H1 (cell line): ENCODE data around the gene HRCT1. TPM values are rescaled to one million over a fixed set of nuclear protein-coding genes. Genes with fewer than 3 reads are reported as not detected.

Source experiments
- CTCF ChIA-PET: fragments of 300-600 bp; sonication (Branson Sonifier 250); formaldehyde crosslinking; loops from one replicate; lab custom pipeline; 2021; ENCODE audit not compliant: partially characterized antibody; lab: Charles Lee
- POLR2A ChIA-PET: fragments of 300-600 bp; sonication (Branson Sonifier 250); formaldehyde crosslinking; loops from one replicate; lab custom pipeline; 2021; ENCODE audit warnings: inconsistent platforms; ENCODE audit not compliant: partially characterized antibody; lab: Charles Lee
- DNase-seq, 2 experiments: peaks; one replicate each; pipeline versions ENCODE4 v3.0.0 to v3.0.0-alpha.2; 2010 to 2022; ENCODE audit warnings: low spot score in 2 of 2, low read depth in 1 of 2, mixed read lengths in 1 of 2
- FAIRE-seq: peaks from 2 replicates; lab custom pipeline; 2011; peaks lifted over from hg19 to GRCh38; lab: Jason Lieb, UNC
- H2AFZ ChIP-seq: 2 replicates; pipeline ENCODE4 v1.8.1; 2012; ENCODE audit warnings: low read length, inconsistent platforms
- H2AK5ac ChIP-seq: 2 replicates; pipeline ENCODE4 v1.6.1; 2013; ENCODE audit warnings: low read depth, low read length
- H2BK120ac ChIP-seq: replicated peaks from 2 replicates; pipeline ENCODE3; 2013; ENCODE audit warnings: low read depth, low read length, inconsistent platforms
- H2BK12ac ChIP-seq: 2 replicates; pipeline ENCODE4 v1.6.1; 2013; ENCODE audit warnings: low read depth, low read length
- H2BK15ac ChIP-seq: 2 replicates; pipeline ENCODE4 v1.6.1; 2013; ENCODE audit warnings: low read length
- H2BK20ac ChIP-seq: 2 replicates; pipeline ENCODE4 v1.6.1; 2013; ENCODE audit warnings: low read length
- H2BK5ac ChIP-seq: 2 replicates; pipeline ENCODE4 v1.6.1; 2013; ENCODE audit warnings: low read depth, low read length
- H3K14ac ChIP-seq: 2 replicates; pipeline ENCODE4 v1.6.1; 2013; ENCODE audit warnings: inconsistent platforms; ENCODE audit not compliant: insufficient read length
- H3K18ac ChIP-seq: 2 replicates; pipeline ENCODE4 v1.6.1; 2013; ENCODE audit warnings: low read length; ENCODE audit errors: extremely low read depth
- H3K23ac ChIP-seq: 2 replicates; pipeline ENCODE4 v1.6.1; 2013; ENCODE audit warnings: inconsistent platforms; ENCODE audit not compliant: insufficient read length
- H3K23me2 ChIP-seq: 2 replicates; pipeline ENCODE4 v1.6.1; 2013; ENCODE audit warnings: low read depth, low read length
- H3K27ac ChIP-seq: 2 replicates; pipeline ENCODE4 v1.6.1; 2011; ENCODE audit warnings: low read depth, low read length, inconsistent platforms
- H3K27me3 ChIP-seq, 4 experiments: replicated peaks in 1 of 4; 1 replicate in 1 of 4; 2 replicates in 3 of 4; pipeline versions ENCODE4 v1.6.1 to v1.8.1; 2011 to 2013; ENCODE audit warnings: low read length in 3 of 4, mild to moderate bottlenecking in 3 of 4, inconsistent platforms in 2 of 4, mixed read lengths in 2 of 4, moderate library complexity in 1 of 4; ENCODE audit not compliant: control insufficient read depth in 3 of 4, insufficient read depth in 3 of 4; ENCODE audit errors: extremely low read depth in 1 of 4
- H3K36me3 ChIP-seq, 4 experiments: 2 replicates each; pipeline versions ENCODE4 v1.6.1 to v1.8.1; 2011 to 2013; ENCODE audit warnings: mild to moderate bottlenecking in 4 of 4, low read length in 3 of 4, moderate library complexity in 2 of 4, control low read depth in 1 of 4, inconsistent platforms in 1 of 4; ENCODE audit not compliant: insufficient read depth in 4 of 4, control insufficient read depth in 2 of 4
- H3K4ac ChIP-seq: replicated peaks from 2 replicates; pipeline ENCODE3; 2013; ENCODE audit warnings: low read length, low read depth, mixed read lengths, inconsistent platforms; ENCODE audit not compliant: insufficient read length
- H3K4me1 ChIP-seq, 4 experiments: replicated peaks in 1 of 4; 1 replicate in 1 of 4; 2 replicates in 3 of 4; pipeline versions ENCODE4 v1.6.1 to v1.8.1; 2011 to 2013; ENCODE audit warnings: low read length in 3 of 4, inconsistent platforms in 2 of 4, mixed read lengths in 1 of 4; ENCODE audit not compliant: insufficient read depth in 4 of 4, control insufficient read depth in 3 of 4
- H3K4me2 ChIP-seq, 2 experiments: 2 replicates each; pipeline versions ENCODE4 v1.6.1 to v1.8.1; 2011 to 2013; ENCODE audit warnings: low read depth in 2 of 2, low read length in 2 of 2, control low read depth in 1 of 2, inconsistent platforms in 1 of 2, mild to moderate bottlenecking in 1 of 2; ENCODE audit not compliant: insufficient read depth in 1 of 2
- H3K4me3 ChIP-seq, 4 experiments: fragments of 200-600, 300-600 bp in 1 of 4; sonication (generic), shearing (Covaris generic), sonication (Bioruptor Twin) in 1 of 4; 2 replicates each; pipeline versions ENCODE4 v1.5.1 to v1.8.1; 2011 to 2016; ENCODE audit warnings: low read length in 4 of 4, low read depth in 3 of 4, control low read depth in 2 of 4, inconsistent platforms in 2 of 4, mild to moderate bottlenecking in 2 of 4, mixed read lengths in 1 of 4, moderate library complexity in 1 of 4; ENCODE audit not compliant: insufficient read depth in 2 of 4; ENCODE audit errors: extremely low read depth in 1 of 4
- H3K56ac ChIP-seq: replicated peaks from 2 replicates; pipeline ENCODE3; 2013; ENCODE audit warnings: low read depth, mild to moderate bottlenecking, mixed read lengths, low read length, inconsistent platforms; ENCODE audit not compliant: insufficient read length
- H3K79me1 ChIP-seq: 2 replicates; pipeline ENCODE4 v1.6.1; 2013; ENCODE audit warnings: low read depth, low read length, control low read depth
- H3K79me2 ChIP-seq, 2 experiments: 2 replicates each; pipeline versions ENCODE4 v1.6.1 to v1.8.1; 2012 to 2013; ENCODE audit warnings: low read length in 2 of 2, mild to moderate bottlenecking in 2 of 2, inconsistent platforms in 1 of 2; ENCODE audit not compliant: insufficient read depth in 2 of 2, control insufficient read depth in 1 of 2
- H3K9ac ChIP-seq, 4 experiments: replicated peaks in 1 of 4; 1 replicate in 1 of 4; 2 replicates in 3 of 4; pipeline versions ENCODE4 v1.6.1 to v1.8.1; 2011 to 2013; ENCODE audit warnings: low read depth in 3 of 4, low read length in 3 of 4, control low read depth in 2 of 4, mild to moderate bottlenecking in 2 of 4, moderate library complexity in 2 of 4, inconsistent platforms in 1 of 4; ENCODE audit errors: extremely low read depth in 1 of 4
- H3K9me3 ChIP-seq, 2 experiments: 2 replicates each; pipeline versions ENCODE4 v1.6.1 to v1.8.1; 2012 to 2013; ENCODE audit warnings: mild to moderate bottlenecking in 2 of 2, moderate library complexity in 2 of 2, control low read depth in 1 of 2, inconsistent platforms in 1 of 2, low read depth in 1 of 2, low read length in 1 of 2, mixed read lengths in 1 of 2; ENCODE audit not compliant: insufficient read depth in 2 of 2
- H4K20me1 ChIP-seq, 2 experiments: replicated peaks in 1 of 2; 2 replicates each; pipeline versions ENCODE3 to v1.8.1; 2011 to 2013; ENCODE audit warnings: inconsistent platforms in 2 of 2, low read length in 2 of 2, mild to moderate bottlenecking in 1 of 2; ENCODE audit not compliant: insufficient read depth in 2 of 2, control insufficient read depth in 1 of 2
- H4K5ac ChIP-seq: 2 replicates; pipeline ENCODE4 v1.6.1; 2013; ENCODE audit warnings: low read length, low read depth, mixed read lengths, inconsistent platforms; ENCODE audit not compliant: insufficient read length
- H4K8ac ChIP-seq: 2 replicates; pipeline ENCODE4 v1.8.0; 2013; ENCODE audit warnings: mild to moderate bottlenecking, moderate library complexity, low read length, inconsistent platforms; ENCODE audit not compliant: insufficient read depth; ENCODE audit errors: extremely low read depth
- H4K91ac ChIP-seq: replicated peaks from 2 replicates; pipeline ENCODE3; 2013; ENCODE audit warnings: low read length, mixed read lengths, inconsistent platforms; ENCODE audit not compliant: insufficient read length
- CBX8 ChIP-seq: fragments of 300-800, 300-1000 bp; sonication (generic); IDR thresholded peaks from 2 replicates; pipeline ENCODE4 v1.7.1; 2016; ENCODE audit warnings: low read depth, low read length, borderline replicate concordance
- CHD2 ChIP-seq: IDR thresholded peaks from 2 replicates; pipeline ENCODE4 v1.6.1; 2012; ENCODE audit warnings: low read length, improper control_type of control experiment
- EGR1 ChIP-seq: IDR thresholded peaks from 2 replicates; pipeline ENCODE4 v1.6.1; 2011; ENCODE audit warnings: low read depth, low read length, borderline replicate concordance
- FOSL1 ChIP-seq: IDR thresholded peaks from 2 replicates; pipeline ENCODE4 v1.6.1; 2011; ENCODE audit warnings: mild to moderate bottlenecking, low read depth, low read length, moderate library complexity; ENCODE audit not compliant: insufficient read depth
- NRF1 ChIP-seq: IDR thresholded peaks from 2 replicates; pipeline ENCODE4 v1.6.1; 2011; ENCODE audit warnings: mild to moderate bottlenecking, low read depth, low read length, improper control_type of control experiment
- POLR2A ChIP-seq, 2 experiments: IDR thresholded peaks; 1 replicate in 1 of 2; 2 replicates in 1 of 2; pipeline ENCODE4 v1.6.1; 2011; ENCODE audit warnings: low read depth in 2 of 2, low read length in 2 of 2, mild to moderate bottlenecking in 2 of 2; ENCODE audit errors: control extremely low read depth in 1 of 2
- POLR2AphosphoS5 ChIP-seq: IDR thresholded peaks from 2 replicates; pipeline ENCODE4 v1.6.1; 2011; ENCODE audit warnings: low read depth, low read length
- WGBS, 2 experiments: shearing (Covaris generic) in 1 of 2; methylation state at CpG; one replicate each; pipeline versions ENCODE4 v1.1.6 to v1.1.7; 2013 to 2015; ENCODE audit warnings: low lambda C conversion rate in 2 of 2, mixed read lengths in 2 of 2, inconsistent platforms in 1 of 2, low coverage in 1 of 2, missing lambda C conversion rate in 1 of 2; ENCODE audit not compliant: insufficient replicate concordance in 2 of 2, insufficient coverage in 1 of 2, insufficient read length in 1 of 2; ENCODE audit errors: extremely low coverage in 1 of 2, missing lambda C conversion rate in 1 of 2; 5-methylcytosine and 5-hydroxymethylcytosine counted together
- polyA plus RNA-seq, 7 experiments: library from polyadenylated mRNA; depleted of rRNA in 3 of 7; stranded (reverse) in 5 of 7; unstranded in 2 of 7; fragments of >200 nt in 5 of 7; fragments of 200-250 nt in 2 of 7; gene quantifications; 1 replicate in 5 of 7; 2 replicates in 1 of 7; 4 replicates in 1 of 7; pipeline versions ENCODE4 v1.2.1 to v1.2.3, GENCODE V29; 2011 to 2013; ENCODE audit warnings: missing spikeins in 2 of 7, mixed read lengths in 2 of 7
- total RNA-seq: library from RNA; stranded (reverse); fragmentation: NEBNext Ultra II Directional; extraction: Animal tissue kit (Norgen Biotek cat#: 25700); gene quantifications from 2 replicates; pipeline ENCODE4 v1.2.1, GENCODE V29; 2021

HRCT1 gene
- total and polyA plus RNA-seq, 2 of the 8 experiments (the other 6 are each of a cell fraction or from before 2014, with no cell fraction given), result not detected

- Histone ChIP-seq H4K20me1 (no peaks in the 10 kb centered on the region), H2BK12ac (no peak overlapping the region), H3K27ac (no peak overlapping the region), H3K56ac (no peak overlapping the region), H3K4me2 (no peak overlapping the region), H3K14ac (no peak overlapping the region), H3K9me3 (no peaks in the 10 kb centered on the region), H3K79me1 (no peaks in the 10 kb centered on the region), H2BK120ac (no peak overlapping the region), H3K18ac (no peak overlapping the region), H4K5ac (no peak overlapping the region), H3K36me3 (no peaks in the 10 kb centered on the region), H4K91ac (no peak overlapping the region), H2AFZ (no peak overlapping the region)
- DNase-seq, result no peak
- WGBS, 2 experiments, result 43% methylated on average over 2 of the region's 2 CpGs; no CpG with 5 or more reads in 1 of the 2 experiments
- CTCF ChIA-PET, result interaction anchor here (1.0 to 5.7 kb wide), 2 partner anchors 7 to 34 kb away, joined by 3 to 24 read pairs; no protein-coding TSS in a partner anchor
- POLR2A ChIA-PET, result interaction anchor here (0.7 kb wide), 1 partner anchor 42 kb away, joined by 3 read pairs; no protein-coding TSS in a partner anchor
- TF ChIP-seq FOSL1 (no peak), NRF1 (no peak), CHD2 (no peak), POLR2AphosphoS5 (no peak), CBX8 (no peak), EGR1 (no peak), POLR2A (IDR thresholded peaks at IDR 0.05; ENCODE audit: control extremely low read depth in 1 of 2, low read depth in 2 of 2, low read length in 2 of 2) (no peak)
- TF ChIP-seq, all 59 proteins: peak for 0
- no peak overlapping the region for H3K4ac ChIP-seq
- no peak for FAIRE-seq
- no peak overlapping the region for H3K4me3 ChIP-seq
- H3K23me2 ChIP-seq, result no peaks in the 10 kb centered on the region
- H2BK5ac ChIP-seq, result no peak overlapping the region
- no peak overlapping the region for H2AK5ac ChIP-seq
- no peak overlapping the region for H4K8ac ChIP-seq
- no peak overlapping the region for H3K9ac ChIP-seq
- no peak overlapping the region for H3K23ac ChIP-seq
- H2BK20ac ChIP-seq, result no peak overlapping the region
- no peaks in the 10 kb centered on the region for H3K79me2 ChIP-seq
- no peaks in the 10 kb centered on the region for H3K4me1 ChIP-seq
- peaks cover 2 to 14% (median 3%) of the 10 kb centered on the region in 4 experiments; a peak in 5 of 7 replicates for H3K27me3 ChIP-seq
- no peak overlapping the region for H2BK15ac ChIP-seq
Observed at GRCh38 chr9:35937227-35937626, 31.2 kb downstream of the HRCT1 start.
